Spleen (tissue), 11 donors: Measurements from ENCODE around the gene FGGY. TPM values are rescaled to one million over a fixed set of nuclear protein-coding genes. Genes with fewer than 3 reads are reported as not detected.

Source experiments
- DNase-seq: peaks from one replicate; pipeline ENCODE4 v3.0.0-alpha.2; 2020
- H3K27ac ChIP-seq, 8 donors: fragments of 200-600 bp; sonication (generic) in 7 of 8; 1 replicate in 4 of 8; 2 replicates in 4 of 8; pipeline versions ENCODE4 v1.5.0 to v1.8.0; 2016 to 2021; ENCODE audit warnings: inconsistent platforms in 4 of 8, mild to moderate bottlenecking in 4 of 8, moderate library complexity in 1 of 8
- H3K27me3 ChIP-seq, 7 donors: fragments of 200-600 bp; sonication (generic) in 6 of 7; replicated peaks in 1 of 7; 1 replicate in 4 of 7; 2 replicates in 3 of 7; pipeline versions ENCODE4 v1.5.0 to v1.8.0; 2016 to 2021; ENCODE audit warnings: inconsistent platforms in 3 of 7, mild to moderate bottlenecking in 1 of 7
- H3K36me3 ChIP-seq, 6 donors: fragments of 200-600 bp; sonication (generic) in 5 of 6; 1 replicate in 4 of 6; 2 replicates in 2 of 6; pipeline versions ENCODE4 v1.5.0 to v1.8.0; 2016 to 2021; ENCODE audit warnings: inconsistent platforms in 2 of 6
- H3K4me1 ChIP-seq, 6 donors: fragments of 200-600 bp; sonication (generic) in 5 of 6; 1 replicate in 3 of 6; 2 replicates in 3 of 6; pipeline versions ENCODE4 v1.5.0 to v1.8.0; 2016 to 2021; ENCODE audit warnings: inconsistent platforms in 3 of 6
- H3K4me3 ChIP-seq, 8 donors: fragments of 200-600 bp; sonication (generic) in 7 of 8; 1 replicate in 4 of 8; 2 replicates in 4 of 8; pipeline versions ENCODE4 v1.5.0 to v1.8.0; 2016 to 2021; ENCODE audit warnings: inconsistent platforms in 4 of 8, mild to moderate bottlenecking in 4 of 8, moderate library complexity in 2 of 8
- H3K9me3 ChIP-seq, 8 donors: fragments of 200-600 bp; sonication (generic) in 7 of 8; 1 replicate in 4 of 8; 2 replicates in 4 of 8; pipeline versions ENCODE4 v1.5.0 to v1.8.0; 2016 to 2021; ENCODE audit warnings: inconsistent platforms in 4 of 8
- CTCF ChIP-seq, 11 experiments: fragments of 200-600 bp in 7 of 11; fragments of 450-650 bp in 4 of 11; sonication (generic) in 4 of 11; IDR thresholded peaks in 8 of 11; conservative IDR thresholded peaks in 3 of 11; 1 replicate in 7 of 11; 2 replicates in 4 of 11; pipeline versions ENCODE4 v1.4.0 to v1.8.0; 2016 to 2021; ENCODE audit warnings: antibody characterized with exemption in 11 of 11, inconsistent platforms in 4 of 11, mild to moderate bottlenecking in 1 of 11
- POLR2A ChIP-seq, 3 donors: fragments of 450-650 bp; IDR thresholded peaks; one replicate each; pipeline ENCODE4 v1.5.1; 2017; ENCODE audit warnings: antibody characterized with exemption in 3 of 3, mild to moderate bottlenecking in 1 of 3
- POLR2AphosphoS5 ChIP-seq, 3 donors: sonication (generic); formaldehyde crosslinking; IDR thresholded peaks; one replicate each; pipeline ENCODE4 v1.5.1; 2017; ENCODE audit warnings: antibody characterized with exemption in 3 of 3
- WGBS, 5 donors: extraction: QIAGEN DNeasy Blood & Tissue Kit in 3 of 5; methylation state at CpG; one replicate each; pipeline versions ENCODE4 v1.1.5 to v1.1.7; 2013 to 2018; 5-methylcytosine and 5-hydroxymethylcytosine counted together
- intact Hi-C: fragments of 100-400 bp; cut with DNase I; formaldehyde crosslinking; loops from one replicate; pipeline ENCODE4 v1.15.0; 2023; ENCODE audit warnings: low total_unique reads
- polyA plus RNA-seq, 3 donors: library from polyadenylated mRNA; stranded (reverse); fragments of 200-250 nt; gene quantifications; one replicate each; pipeline ENCODE4 v1.2.1, GENCODE V29; 2013
- total RNA-seq, 7 donors: library from RNA; depleted of rRNA in 3 of 7; stranded (reverse); fragments of >200 nt in 3 of 7; fragmentation: NEBNext Ultra II Directional in 4 of 7; extraction: Animal tissue kit (Norgen Biotek cat#: 25700) in 4 of 7; gene quantifications; one replicate each; pipeline versions ENCODE4 v1.1.0 to v1.2.1, GENCODE V29; 2016 to 2021
- donor health status: healthy with polysubstance abuse.
- donor health status: DM: no; HTN: no; CAD: no; lungs with moderate emphysema.
- donor health status: DM: no; HTN: no; CAD: no.
- donor health status: Bipolar disorder and iron deficiency.
- donor health status: healthy.
- donor health status: DM: no; HTN: no; CAD: no.
- donor health status: DM: yes; HTN: yes; CAD: no.

FGGY gene
- total and polyA plus RNA-seq, 10 donors: 1.7 to 27.8 (median 13.2) TPM

GRCh38 chr1:59477867-59478266, 181.0 kb downstream of the FGGY start:
- 75 to 86% (median 79%) methylated on average over 4 of the region's 4 CpGs for WGBS, 5 donors
- Histone ChIP-seq H3K9me3 (no peaks in the 10 kb centered on the region), H3K4me1 (peaks cover 0 to under 1% (median 0%) of the 10 kb centered on the region in 6 donors), H3K4me3 (no peak overlapping the region), H3K27me3 (no peaks in the 10 kb centered on the region), H3K36me3 (peaks cover 0 to 4% (median 0%) of the 10 kb centered on the region in 6 donors), H3K27ac (no peak overlapping the region)
- TF ChIP-seq POLR2A (IDR thresholded peaks at IDR 0.05): no peak
- TF ChIP-seq CTCF (IDR thresholded peaks at IDR 0.05 in 8 of 11, conservative IDR thresholded peaks at IDR 0.05 in 3 of 11): no peak
- no peak for TF ChIP-seq POLR2AphosphoS5 (IDR thresholded peaks at IDR 0.05)
- intact Hi-C loops: no loop called here
- no peak for DNase-seq

- TF ChIP-seq CTCF (IDR thresholded peaks at IDR 0.05 in 8 of 11, conservative IDR thresholded peaks at IDR 0.05 in 3 of 11): no peak
- TF ChIP-seq POLR2AphosphoS5 (IDR thresholded peaks at IDR 0.05): no peak
- TF ChIP-seq POLR2A (IDR thresholded peaks at IDR 0.05): no peak
- intact Hi-C loops: no loop called here
- WGBS, 5 donors: 86 to 92% (median 88%) methylated on average over 2 of the region's 2 CpGs
- no peaks in the 10 kb centered on the region for H3K9me3 ChIP-seq
- no peak overlapping the region for H3K27ac ChIP-seq
- H3K4me1 ChIP-seq: peaks cover 0 to 10% (median 6%) of the 10 kb centered on the region in 6 donors
- no peak for DNase-seq
- no peak overlapping the region for H3K4me3 ChIP-seq
- no peaks in the 10 kb centered on the region for H3K36me3 ChIP-seq
- H3K27me3 ChIP-seq: no peaks in the 10 kb centered on the region
Observed at GRCh38 chr1:59478822-59479221, 181.9 kb downstream of the FGGY start.

DNA sequence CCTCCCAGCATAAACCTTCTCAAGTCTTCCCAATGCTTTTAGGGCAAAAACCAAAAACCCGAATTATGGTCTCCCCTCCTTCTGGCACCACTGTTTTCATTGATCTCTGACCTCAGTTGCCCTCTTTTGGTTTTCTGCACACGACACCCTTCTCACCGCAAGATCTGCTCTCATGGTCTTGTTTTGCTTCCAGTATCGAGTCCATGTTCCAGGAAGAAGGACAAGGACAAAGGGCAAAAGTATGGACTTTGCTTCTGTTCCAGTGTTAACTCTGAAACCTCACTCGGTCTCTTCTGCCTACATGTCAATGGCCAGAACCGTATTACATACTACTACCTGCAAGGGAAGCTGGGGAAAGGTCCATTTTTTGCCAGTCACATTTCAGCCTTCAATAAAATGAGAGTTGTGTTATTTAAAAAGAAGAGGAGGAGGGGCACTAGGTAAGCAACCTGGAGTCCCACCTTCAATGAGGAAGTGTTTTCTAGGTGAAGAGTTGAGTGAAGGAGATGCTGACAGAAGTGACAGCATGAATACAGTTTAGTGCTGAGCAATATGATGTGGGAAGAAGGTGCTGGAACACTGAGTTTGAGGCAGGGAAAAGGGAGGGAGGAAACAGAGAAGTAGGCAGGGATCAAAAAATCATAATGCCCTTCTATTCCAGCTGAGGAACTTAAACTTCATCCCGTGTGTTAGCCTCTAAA, 183.4 kb downstream of the FGGY start:
- Histone ChIP-seq H3K27me3 (no peaks in the 10 kb centered on the region), H3K36me3 (no peaks in the 10 kb centered on the region), H3K4me3 (no peak overlapping the region), H3K9me3 (no peaks in the 10 kb centered on the region), H3K4me1 (peaks cover 0 to 14% (median 7%) of the 10 kb centered on the region in 6 donors), H3K27ac (no peak overlapping the region)
- no peak for TF ChIP-seq POLR2A (IDR thresholded peaks at IDR 0.05)
- TF ChIP-seq POLR2AphosphoS5 (IDR thresholded peaks at IDR 0.05): no peak
- no peak for TF ChIP-seq CTCF (IDR thresholded peaks at IDR 0.05 in 8 of 11, conservative IDR thresholded peaks at IDR 0.05 in 3 of 11)
- intact Hi-C loops: no loop called here
- WGBS, 5 donors: 82 to 90% (median 88%) methylated on average over 7 of the region's 7 CpGs
- no peak for DNase-seq

- Histone ChIP-seq H3K4me3 (no peak overlapping the region), H3K4me1 (peaks cover 0 to 14% (median 9%) of the 10 kb centered on the region in 6 donors)
Observed at GRCh38 chr1:59481881-59482505, 185.1 kb downstream of the FGGY start.

More at GRCh38 chr1:59481881-59482505, 185.1 kb downstream of the FGGY start:
- TF ChIP-seq CTCF (IDR thresholded peaks at IDR 0.05 in 8 of 11, conservative IDR thresholded peaks at IDR 0.05 in 3 of 11) (no peak), POLR2A (IDR thresholded peaks at IDR 0.05) (no peak), POLR2AphosphoS5 (IDR thresholded peaks at IDR 0.05) (no peak)
- Histone ChIP-seq H3K9me3 (no peaks in the 10 kb centered on the region), H3K36me3 (no peaks in the 10 kb centered on the region), H3K27me3 (no peaks in the 10 kb centered on the region), H3K27ac (no peak overlapping the region)
- intact Hi-C loops: no loop called here
- DNase-seq: no peak
- WGBS, 5 donors: 67 to 80% (median 79%) methylated on average over 3 of the region's 3 CpGs
